Liver (tissue), 9 donors: ENCODE measurements around the gene FMN1. TPM values are rescaled to one million over a fixed set of nuclear protein-coding genes. Genes with fewer than 3 reads are reported as not detected.

Experiments used
- DNase-seq: peaks from one replicate; pipeline ENCODE4 v3.0.0-alpha.2; 2017; ENCODE audit warnings: low spot score
- H3K27ac ChIP-seq, 2 donors: one replicate each; pipeline ENCODE4 v1.7.0; 2013; ENCODE audit warnings: inconsistent platforms in 2 of 2, low read length in 2 of 2, control low read depth in 1 of 2, low read depth in 1 of 2, mild to moderate bottlenecking in 1 of 2
- H3K27me3 ChIP-seq, 4 donors: one replicate each; pipeline versions ENCODE4 v1.6.1 to v1.7.0; 2013; ENCODE audit warnings: low read length in 3 of 4, inconsistent platforms in 1 of 4, mild to moderate bottlenecking in 1 of 4, moderate library complexity in 1 of 4; ENCODE audit not compliant: control insufficient read depth in 4 of 4, insufficient read depth in 4 of 4
- H3K36me3 ChIP-seq, 4 donors: one replicate each; pipeline versions ENCODE4 v1.6.1 to v1.7.0; 2013; ENCODE audit warnings: low read length in 3 of 4, mild to moderate bottlenecking in 3 of 4, low read depth in 1 of 4, moderate library complexity in 1 of 4; ENCODE audit not compliant: control insufficient read depth in 4 of 4, insufficient read depth in 3 of 4
- H3K4me1 ChIP-seq, 4 donors: one replicate each; pipeline versions ENCODE4 v1.6.1 to v1.7.0; 2013; ENCODE audit warnings: low read length in 3 of 4, mild to moderate bottlenecking in 3 of 4, moderate library complexity in 1 of 4; ENCODE audit not compliant: control insufficient read depth in 4 of 4, insufficient read depth in 4 of 4
- H3K4me3 ChIP-seq, 3 donors: one replicate each; pipeline versions ENCODE4 v1.6.1 to v1.7.0; 2013; ENCODE audit warnings: low read length in 3 of 3, control low read depth in 1 of 3, low read depth in 1 of 3, mild to moderate bottlenecking in 1 of 3
- H3K9ac ChIP-seq, 2 donors: one replicate each; pipeline ENCODE4 v1.7.0; 2013; ENCODE audit warnings: low read length in 2 of 2, mild to moderate bottlenecking in 2 of 2, moderate library complexity in 2 of 2, control low read depth in 1 of 2, low read depth in 1 of 2
- H3K9me3 ChIP-seq, 4 donors: one replicate each; pipeline versions ENCODE4 v1.6.1 to v1.7.0; 2013; ENCODE audit warnings: low read length in 3 of 4; ENCODE audit not compliant: control insufficient read depth in 4 of 4
- ATF3 ChIP-seq: IDR thresholded peaks from 2 replicates; pipeline ENCODE4 v1.6.1; 2016; ENCODE audit warnings: antibody characterized with exemption
- EGR1 ChIP-seq, 2 donors: IDR thresholded peaks; 2 replicates each; pipeline ENCODE4 v1.6.1; 2016 to 2018; ENCODE audit warnings: antibody characterized with exemption in 2 of 2, low read depth in 2 of 2
- FOXA1 ChIP-seq: IDR thresholded peaks from 2 replicates; pipeline ENCODE4 v1.6.1; 2016; ENCODE audit warnings: antibody characterized with exemption
- FOXA2 ChIP-seq: IDR thresholded peaks from 2 replicates; pipeline ENCODE4 v1.6.1; 2016; ENCODE audit warnings: antibody characterized with exemption
- HNF4A ChIP-seq, 2 donors: conservative IDR thresholded peaks; 2 replicates each; pipeline ENCODE4 v1.6.1; 2016; ENCODE audit warnings: antibody characterized with exemption in 2 of 2, mild to moderate bottlenecking in 2 of 2
- HNF4G ChIP-seq: IDR thresholded peaks from 2 replicates; pipeline ENCODE4 v1.6.1; 2016; ENCODE audit warnings: antibody characterized with exemption
- JUND ChIP-seq, 2 donors: IDR thresholded peaks; 2 replicates each; pipeline ENCODE4 v1.6.1; 2016; ENCODE audit warnings: antibody characterized with exemption in 2 of 2
- NR2F2 ChIP-seq: IDR thresholded peaks from 2 replicates; pipeline ENCODE4 v1.6.1; 2016; ENCODE audit warnings: antibody characterized with exemption
- RAD21 ChIP-seq, 2 donors: IDR thresholded peaks; 2 replicates each; pipeline ENCODE4 v1.6.1; 2016; ENCODE audit warnings: antibody characterized with exemption in 2 of 2, mild to moderate bottlenecking in 2 of 2
- REST ChIP-seq: IDR thresholded peaks from 2 replicates; pipeline ENCODE4 v1.6.1; 2016; ENCODE audit warnings: antibody characterized with exemption, mild to moderate bottlenecking
- RXRA ChIP-seq, 2 donors: IDR thresholded peaks; 2 replicates each; pipeline ENCODE4 v1.6.1; 2017 to 2018; ENCODE audit warnings: antibody characterized with exemption in 2 of 2, mild to moderate bottlenecking in 1 of 2
- SP1 ChIP-seq: IDR thresholded peaks from 2 replicates; pipeline ENCODE4 v1.6.1; 2018; ENCODE audit warnings: antibody characterized with exemption, mild to moderate bottlenecking
- TAF1 ChIP-seq: conservative IDR thresholded peaks from 2 replicates; pipeline ENCODE4 v1.6.1; 2016; ENCODE audit warnings: antibody characterized with exemption, mild to moderate bottlenecking
- YY1 ChIP-seq: IDR thresholded peaks from 2 replicates; pipeline ENCODE4 v1.6.1; 2016; ENCODE audit warnings: antibody characterized with exemption, mild to moderate bottlenecking
- ZBTB33 ChIP-seq: IDR thresholded peaks from 2 replicates; pipeline ENCODE4 v1.6.1; 2016; ENCODE audit warnings: antibody characterized with exemption
- WGBS: extraction: QIAGEN DNeasy Blood & Tissue Kit; methylation state at CpG from one replicate; pipeline ENCODE4 v1.1.7; 2013; 5-methylcytosine and 5-hydroxymethylcytosine counted together
- polyA plus RNA-seq, 2 donors: library from polyadenylated mRNA; stranded (reverse) in 1 of 2; unstranded in 1 of 2; fragments of 200-250 nt in 1 of 2; fragments of >200 nt in 1 of 2; fragmentation: Nextera tagmentation in 1 of 2; extraction: Ambion mirVana in 1 of 2; gene quantifications; one replicate each; pipeline versions ENCODE4 v1.2.1 to v1.2.3, GENCODE V29; 2013 to 2015
- total RNA-seq, 2 donors: library from RNA; depleted of rRNA; stranded (reverse); fragments of >200 nt; gene quantifications; one replicate each; pipeline ENCODE4 v1.2.3, GENCODE V29; 2014
- TF ChIP-seq, protein P1 (sequence below): fragments of 150-350 bp; IDR thresholded peaks from 2 replicates; pipeline ENCODE4 v1.5.1; 2017; ENCODE audit warnings: improper control_type of control experiment, low read depth, low read length; ENCODE audit not compliant: missing input control
- donor health status: healthy.
- donor health status: healthy.
- donor health status: healthy.
- donor health status: healthy.
- donor health status: healthy.

FMN1 gene
- total and polyA plus RNA-seq, 4 donors = 0.21 to 5.4 (median 0.53) TPM

- Histone ChIP-seq H3K27ac (no peak overlapping the region), H3K4me3 (no peak overlapping the region), H3K9ac (no peak overlapping the region), H3K27me3 (no peaks in the 10 kb centered on the region), H3K36me3 (no peaks in the 10 kb centered on the region), H3K9me3 (no peaks in the 10 kb centered on the region), H3K4me1 (peaks cover 0 to 9% (median 3%) of the 10 kb centered on the region in 4 donors)
- 89% methylated on average over 7 of the region's 7 CpGs for WGBS
- no peak for DNase-seq
- no peak for TF ChIP-seq TAF1
- TF ChIP-seq SP1 = no peak
- no peak for TF ChIP-seq FOXA2
- no peak for TF ChIP-seq EGR1 (IDR thresholded peaks at IDR 0.05; ENCODE audit: low read depth in 2 of 2)
- no peak for TF ChIP-seq ZBTB33
- TF ChIP-seq, protein P1, sequence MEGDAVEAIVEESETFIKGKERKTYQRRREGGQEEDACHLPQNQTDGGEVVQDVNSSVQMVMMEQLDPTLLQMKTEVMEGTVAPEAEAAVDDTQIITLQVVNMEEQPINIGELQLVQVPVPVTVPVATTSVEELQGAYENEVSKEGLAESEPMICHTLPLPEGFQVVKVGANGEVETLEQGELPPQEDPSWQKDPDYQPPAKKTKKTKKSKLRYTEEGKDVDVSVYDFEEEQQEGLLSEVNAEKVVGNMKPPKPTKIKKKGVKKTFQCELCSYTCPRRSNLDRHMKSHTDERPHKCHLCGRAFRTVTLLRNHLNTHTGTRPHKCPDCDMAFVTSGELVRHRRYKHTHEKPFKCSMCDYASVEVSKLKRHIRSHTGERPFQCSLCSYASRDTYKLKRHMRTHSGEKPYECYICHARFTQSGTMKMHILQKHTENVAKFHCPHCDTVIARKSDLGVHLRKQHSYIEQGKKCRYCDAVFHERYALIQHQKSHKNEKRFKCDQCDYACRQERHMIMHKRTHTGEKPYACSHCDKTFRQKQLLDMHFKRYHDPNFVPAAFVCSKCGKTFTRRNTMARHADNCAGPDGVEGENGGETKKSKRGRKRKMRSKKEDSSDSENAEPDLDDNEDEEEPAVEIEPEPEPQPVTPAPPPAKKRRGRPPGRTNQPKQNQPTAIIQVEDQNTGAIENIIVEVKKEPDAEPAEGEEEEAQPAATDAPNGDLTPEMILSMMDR = no peak
- TF ChIP-seq ATF3 = no peak
- TF ChIP-seq HNF4G = no peak
- TF ChIP-seq RXRA (IDR thresholded peaks at IDR 0.05) = no peak
- no peak for TF ChIP-seq FOXA1
- TF ChIP-seq HNF4A (conservative IDR thresholded peaks at IDR 0.05) = no peak
Measured at GRCh38 chr15:33200903-33201302, 6.4 kb upstream of the FMN1 start.

DNA sequence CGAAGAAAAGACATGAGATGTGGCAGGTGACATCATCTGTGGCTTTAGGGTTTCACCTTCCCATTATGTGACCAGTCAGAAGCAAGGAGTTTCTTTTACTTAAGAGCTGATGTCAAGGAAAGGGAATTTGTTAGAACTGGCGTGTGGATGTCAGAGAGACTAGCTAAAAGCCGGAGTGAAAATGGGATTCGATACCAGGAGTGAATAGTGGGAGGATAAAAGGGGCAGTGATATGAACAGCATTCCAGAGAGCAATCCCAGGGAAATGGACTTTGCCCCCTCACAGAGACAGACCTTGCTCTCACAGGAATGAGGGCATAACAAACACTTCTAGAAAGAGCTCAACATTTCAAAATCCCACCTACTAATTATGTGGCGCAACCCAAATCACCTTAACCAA, 5.9 kb upstream of the FMN1 start:
- no peak for DNase-seq
- peaks cover 0 to 9% (median 3%) of the 10 kb centered on the region in 4 donors for H3K4me1 ChIP-seq
- H3K9me3 ChIP-seq = no peaks in the 10 kb centered on the region
- H3K27ac ChIP-seq = no peak overlapping the region
- 73% methylated on average over 5 of the region's 5 CpGs for WGBS
- H3K4me3 ChIP-seq = no peak overlapping the region
- no peak overlapping the region for H3K9ac ChIP-seq
- no peaks in the 10 kb centered on the region for H3K27me3 ChIP-seq
- TF ChIP-seq FOXA1 = no peak
- TF ChIP-seq HNF4G = peak; percentile 67
- peak; percentile 85 for TF ChIP-seq HNF4A (conservative IDR thresholded peaks at IDR 0.05)
- TF ChIP-seq SP1 = peak; percentile 40
- TF ChIP-seq NR2F2 = no peak
- no peaks in the 10 kb centered on the region for H3K36me3 ChIP-seq

GRCh38 chr15:33198541-33198940, 4.0 kb upstream of the FMN1 start:
- H3K9me3 ChIP-seq = no peaks in the 10 kb centered on the region
- H3K27ac ChIP-seq = no peak overlapping the region
- DNase-seq = no peak
- H3K36me3 ChIP-seq = no peaks in the 10 kb centered on the region
- no peak overlapping the region for H3K4me3 ChIP-seq
- TF ChIP-seq JUND (IDR thresholded peaks at IDR 0.05) = no peak
- no peak for TF ChIP-seq NR2F2
- no peak for TF ChIP-seq TAF1
- TF ChIP-seq YY1 = no peak
- no peak for TF ChIP-seq SP1
- no peak for TF ChIP-seq REST
- TF ChIP-seq FOXA2 = no peak
- no peak for TF ChIP-seq RAD21 (IDR thresholded peaks at IDR 0.05)
- TF ChIP-seq ZBTB33 = no peak
- H3K27me3 ChIP-seq = no peaks in the 10 kb centered on the region
- 94% methylated on average over 4 of the region's 4 CpGs for WGBS
- H3K9ac ChIP-seq = no peak overlapping the region
- H3K4me1 ChIP-seq = peaks cover 0 to 13% (median 3%) of the 10 kb centered on the region in 4 donors
